AG04449 (cell line): Measurements from ENCODE around the gene DYNLT1.
"Not testable (repeated sequence)": the region's sequence is repeated elsewhere in the genome, so short reads cannot be mapped to it uniquely, and the experiment has no call there.

ENCODE experiments used
- CTCF ChIA-PET: fragments of 350-600 bp; formaldehyde crosslinking; extraction: SDS; loops from one replicate; lab custom pipeline; 2021; ENCODE audit warnings: antibody characterized with exemption; lab: Yijun Ruan, JAX
- POLR2A ChIA-PET: fragments of 400-600, 350-600 bp; formaldehyde crosslinking; extraction: SDS; loops from one replicate; lab custom pipeline; 2020; ENCODE audit warnings: antibody characterized with exemption, inconsistent platforms; lab: Yijun Ruan, JAX
- DNase-seq: peaks from one replicate; pipeline ENCODE4 v3.0.0-alpha.2; 2010; ENCODE audit warnings: low read depth, low spot score
- H3K4me3 ChIP-seq: 2 replicates; pipeline ENCODE4 v1.5.1; 2011; ENCODE audit warnings: low read depth, mild to moderate bottlenecking, control low read depth, low read length
- CTCF ChIP-seq: IDR thresholded peaks from one replicate; pipeline ENCODE4 v1.5.1; 2011; ENCODE audit warnings: mild to moderate bottlenecking, moderate library complexity, low read length, control low read depth, inconsistent platforms; ENCODE audit not compliant: insufficient read depth; ENCODE audit errors: missing control alignments

Gene DYNLT1

GRCh38 chr6:158622545-158623190, 21.9 kb downstream of the DYNLT1 start:
- no peak for DNase-seq
- no peak for TF ChIP-seq CTCF
- ChIA-PET POLR2A (no interaction called here), CTCF (interaction anchor here (1.6 to 8.7 kb wide), 2 partner anchors 10 to 16 kb away, joined by 5 to 53 read pairs; no protein-coding TSS in a partner anchor)
- H3K4me3 ChIP-seq, result no peak overlapping the region

- POLR2A ChIA-PET, result no interaction called here
- TF ChIP-seq CTCF, result no peak
- CTCF ChIA-PET, result interaction anchor here (1.2 to 8.7 kb wide), 4 partner anchors 11 to 401 kb away, joined by 4 to 53 read pairs (median 5); no protein-coding TSS in a partner anchor
- DNase-seq, result no peak
- H3K4me3 ChIP-seq, result no peak overlapping the region
Measured at GRCh38 chr6:158621694-158622544, 22.6 kb downstream of the DYNLT1 start.

GRCh38 chr6:158620963-158621693, 23.4 kb downstream of the DYNLT1 start:
- no peak for TF ChIP-seq CTCF
- POLR2A ChIA-PET, result no interaction called here
- CTCF ChIA-PET, result interaction anchor here (1.2 to 8.7 kb wide), 4 partner anchors 10 to 407 kb away, joined by 4 to 53 read pairs (median 4); no protein-coding TSS in a partner anchor
- DNase-seq, result no peak
- H3K4me3 ChIP-seq, result no peak overlapping the region

GRCh38 chr6:158619922-158620801, 24.4 kb downstream of the DYNLT1 start:
- TF ChIP-seq CTCF, result no peak
- no peak overlapping the region for H3K4me3 ChIP-seq
- ChIA-PET POLR2A (no interaction called here), CTCF (interaction anchor here (1.2 to 8.7 kb wide), 4 partner anchors 9 to 406 kb away, joined by 4 to 53 read pairs (median 4); no protein-coding TSS in a partner anchor)
- DNase-seq, result no peak

GRCh38 chr6:158618289-158618688, 26.3 kb downstream of the DYNLT1 start:
- DNase-seq, POLR2A ChIA-PET, H3K4me3 ChIP-seq: not testable (repeated sequence)
- CTCF ChIA-PET, result interaction anchor here (8.7 kb wide), 1 partner anchor 12 kb away, joined by 53 read pairs; no protein-coding TSS in a partner anchor

GRCh38 chr6:158614606-158615005, 29.9 kb downstream of the DYNLT1 start:
- POLR2A ChIA-PET, H3K4me3 ChIP-seq, CTCF ChIA-PET, DNase-seq: not testable (repeated sequence)
